ENCODE measurements around the gene ZBTB4. TPM values are rescaled to one million over a fixed set of nuclear protein-coding genes. Genes with fewer than 3 reads are reported as not detected.

Gene ZBTB4
- total and polyA plus RNA-seq, 9 of the 15 experiments (the other 6 are each of a cell fraction or from before 2014, with no cell fraction given), result 0.92 to 6.9 (median 3.3) TPM

DNA sequence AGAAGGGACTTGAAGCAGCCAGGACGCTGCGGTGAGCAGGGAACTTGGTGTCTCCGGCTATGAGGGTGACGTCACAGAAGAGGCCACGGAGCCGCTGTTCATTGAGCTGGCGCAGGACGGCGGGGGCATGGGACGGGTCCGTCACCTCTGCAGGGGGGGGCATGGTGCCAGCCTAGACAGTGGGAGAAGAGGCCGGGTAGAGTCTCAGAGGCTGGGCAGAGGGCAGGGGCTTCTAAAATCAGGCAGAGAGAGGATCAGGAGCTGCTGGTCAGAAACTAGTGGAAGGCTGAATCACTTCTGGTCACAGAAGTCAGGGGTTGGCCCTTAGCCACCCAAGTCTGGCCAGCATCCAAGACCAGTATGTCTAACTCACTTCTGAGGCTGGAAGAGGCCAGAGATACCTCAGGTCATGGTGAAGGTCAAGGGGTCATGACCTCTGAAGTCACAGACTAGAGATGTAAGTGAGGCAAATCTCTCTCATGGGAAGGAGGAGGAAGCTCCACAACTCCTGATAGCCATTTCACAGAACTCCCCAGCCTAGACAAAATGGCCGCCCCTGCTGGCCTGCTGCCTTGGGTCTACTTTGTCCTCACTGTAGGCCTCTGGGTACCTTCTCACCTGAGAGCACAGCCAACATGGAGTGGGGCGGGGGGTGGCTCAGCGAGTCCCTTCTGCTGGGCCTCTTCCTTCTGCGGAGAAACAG is 12.6 kb downstream of the ZBTB4 start (continued):
- TF ChIP-seq, protein P1, sequence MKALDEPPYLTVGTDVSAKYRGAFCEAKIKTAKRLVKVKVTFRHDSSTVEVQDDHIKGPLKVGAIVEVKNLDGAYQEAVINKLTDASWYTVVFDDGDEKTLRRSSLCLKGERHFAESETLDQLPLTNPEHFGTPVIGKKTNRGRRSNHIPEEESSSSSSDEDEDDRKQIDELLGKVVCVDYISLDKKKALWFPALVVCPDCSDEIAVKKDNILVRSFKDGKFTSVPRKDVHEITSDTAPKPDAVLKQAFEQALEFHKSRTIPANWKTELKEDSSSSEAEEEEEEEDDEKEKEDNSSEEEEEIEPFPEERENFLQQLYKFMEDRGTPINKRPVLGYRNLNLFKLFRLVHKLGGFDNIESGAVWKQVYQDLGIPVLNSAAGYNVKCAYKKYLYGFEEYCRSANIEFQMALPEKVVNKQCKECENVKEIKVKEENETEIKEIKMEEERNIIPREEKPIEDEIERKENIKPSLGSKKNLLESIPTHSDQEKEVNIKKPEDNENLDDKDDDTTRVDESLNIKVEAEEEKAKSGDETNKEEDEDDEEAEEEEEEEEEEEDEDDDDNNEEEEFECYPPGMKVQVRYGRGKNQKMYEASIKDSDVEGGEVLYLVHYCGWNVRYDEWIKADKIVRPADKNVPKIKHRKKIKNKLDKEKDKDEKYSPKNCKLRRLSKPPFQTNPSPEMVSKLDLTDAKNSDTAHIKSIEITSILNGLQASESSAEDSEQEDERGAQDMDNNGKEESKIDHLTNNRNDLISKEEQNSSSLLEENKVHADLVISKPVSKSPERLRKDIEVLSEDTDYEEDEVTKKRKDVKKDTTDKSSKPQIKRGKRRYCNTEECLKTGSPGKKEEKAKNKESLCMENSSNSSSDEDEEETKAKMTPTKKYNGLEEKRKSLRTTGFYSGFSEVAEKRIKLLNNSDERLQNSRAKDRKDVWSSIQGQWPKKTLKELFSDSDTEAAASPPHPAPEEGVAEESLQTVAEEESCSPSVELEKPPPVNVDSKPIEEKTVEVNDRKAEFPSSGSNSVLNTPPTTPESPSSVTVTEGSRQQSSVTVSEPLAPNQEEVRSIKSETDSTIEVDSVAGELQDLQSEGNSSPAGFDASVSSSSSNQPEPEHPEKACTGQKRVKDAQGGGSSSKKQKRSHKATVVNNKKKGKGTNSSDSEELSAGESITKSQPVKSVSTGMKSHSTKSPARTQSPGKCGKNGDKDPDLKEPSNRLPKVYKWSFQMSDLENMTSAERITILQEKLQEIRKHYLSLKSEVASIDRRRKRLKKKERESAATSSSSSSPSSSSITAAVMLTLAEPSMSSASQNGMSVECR (CRISPR knock-in tag; IDR thresholded peaks at IDR 0.05), result no peak
- no peak for TF ChIP-seq NFATC3 (IDR thresholded peaks at IDR 0.05)
- no peak for TF ChIP-seq ELF2 (CRISPR knock-in tag; IDR thresholded peaks at IDR 0.05)
- no peak for TF ChIP-seq TCF7 (IDR thresholded peaks at IDR 0.05; ENCODE audit: borderline replicate concordance)
- TF ChIP-seq NR2F6 (CRISPR knock-in tag; IDR thresholded peaks at IDR 0.05), result no peak
- TF ChIP-seq, protein P2, sequence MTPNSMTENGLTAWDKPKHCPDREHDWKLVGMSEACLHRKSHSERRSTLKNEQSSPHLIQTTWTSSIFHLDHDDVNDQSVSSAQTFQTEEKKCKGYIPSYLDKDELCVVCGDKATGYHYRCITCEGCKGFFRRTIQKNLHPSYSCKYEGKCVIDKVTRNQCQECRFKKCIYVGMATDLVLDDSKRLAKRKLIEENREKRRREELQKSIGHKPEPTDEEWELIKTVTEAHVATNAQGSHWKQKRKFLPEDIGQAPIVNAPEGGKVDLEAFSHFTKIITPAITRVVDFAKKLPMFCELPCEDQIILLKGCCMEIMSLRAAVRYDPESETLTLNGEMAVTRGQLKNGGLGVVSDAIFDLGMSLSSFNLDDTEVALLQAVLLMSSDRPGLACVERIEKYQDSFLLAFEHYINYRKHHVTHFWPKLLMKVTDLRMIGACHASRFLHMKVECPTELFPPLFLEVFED (CRISPR knock-in tag; conservative IDR thresholded peaks at IDR 0.05), result no peak
- TF ChIP-seq TRIM24 (IDR thresholded peaks at IDR 0.05), result no peak; a peak in 1 of 4 replicates
- TF ChIP-seq, protein P3, sequence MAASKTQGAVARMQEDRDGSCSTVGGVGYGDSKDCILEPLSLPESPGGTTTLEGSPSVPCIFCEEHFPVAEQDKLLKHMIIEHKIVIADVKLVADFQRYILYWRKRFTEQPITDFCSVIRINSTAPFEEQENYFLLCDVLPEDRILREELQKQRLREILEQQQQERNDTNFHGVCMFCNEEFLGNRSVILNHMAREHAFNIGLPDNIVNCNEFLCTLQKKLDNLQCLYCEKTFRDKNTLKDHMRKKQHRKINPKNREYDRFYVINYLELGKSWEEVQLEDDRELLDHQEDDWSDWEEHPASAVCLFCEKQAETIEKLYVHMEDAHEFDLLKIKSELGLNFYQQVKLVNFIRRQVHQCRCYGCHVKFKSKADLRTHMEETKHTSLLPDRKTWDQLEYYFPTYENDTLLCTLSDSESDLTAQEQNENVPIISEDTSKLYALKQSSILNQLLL (CRISPR knock-in tag; IDR thresholded peaks at IDR 0.05; ENCODE audit: borderline replicate concordance), result no peak
- TF ChIP-seq, protein P4, sequence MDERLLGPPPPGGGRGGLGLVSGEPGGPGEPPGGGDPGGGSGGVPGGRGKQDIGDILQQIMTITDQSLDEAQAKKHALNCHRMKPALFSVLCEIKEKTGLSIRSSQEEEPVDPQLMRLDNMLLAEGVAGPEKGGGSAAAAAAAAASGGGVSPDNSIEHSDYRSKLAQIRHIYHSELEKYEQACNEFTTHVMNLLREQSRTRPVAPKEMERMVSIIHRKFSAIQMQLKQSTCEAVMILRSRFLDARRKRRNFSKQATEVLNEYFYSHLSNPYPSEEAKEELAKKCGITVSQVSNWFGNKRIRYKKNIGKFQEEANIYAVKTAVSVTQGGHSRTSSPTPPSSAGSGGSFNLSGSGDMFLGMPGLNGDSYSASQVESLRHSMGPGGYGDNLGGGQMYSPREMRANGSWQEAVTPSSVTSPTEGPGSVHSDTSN (CRISPR knock-in tag; IDR thresholded peaks at IDR 0.05; ENCODE audit: low read depth), result no peak
- TF ChIP-seq, protein P4 (tag; conservative IDR thresholded peaks at IDR 0.05; ENCODE audit: low read depth), result no peak
- TF ChIP-seq ARHGAP35 (IDR thresholded peaks at IDR 0.05; ENCODE audit: partially characterized antibody), result no peak
- TF ChIP-seq NCOA1 (IDR thresholded peaks at IDR 0.05; ENCODE audit: low read depth), result no peak
- TF ChIP-seq IFI16 (CRISPR knock-in tag; IDR thresholded peaks at IDR 0.05), result no peak
- no peak for TF ChIP-seq ARNT (IDR thresholded peaks at IDR 0.05)
- TF ChIP-seq ZC3H11A (IDR thresholded peaks at IDR 0.05; ENCODE audit: low read depth, low read length), result peak; percentile 79; the same call in 1 of the 2 replicates
- TF ChIP-seq, protein P5, sequence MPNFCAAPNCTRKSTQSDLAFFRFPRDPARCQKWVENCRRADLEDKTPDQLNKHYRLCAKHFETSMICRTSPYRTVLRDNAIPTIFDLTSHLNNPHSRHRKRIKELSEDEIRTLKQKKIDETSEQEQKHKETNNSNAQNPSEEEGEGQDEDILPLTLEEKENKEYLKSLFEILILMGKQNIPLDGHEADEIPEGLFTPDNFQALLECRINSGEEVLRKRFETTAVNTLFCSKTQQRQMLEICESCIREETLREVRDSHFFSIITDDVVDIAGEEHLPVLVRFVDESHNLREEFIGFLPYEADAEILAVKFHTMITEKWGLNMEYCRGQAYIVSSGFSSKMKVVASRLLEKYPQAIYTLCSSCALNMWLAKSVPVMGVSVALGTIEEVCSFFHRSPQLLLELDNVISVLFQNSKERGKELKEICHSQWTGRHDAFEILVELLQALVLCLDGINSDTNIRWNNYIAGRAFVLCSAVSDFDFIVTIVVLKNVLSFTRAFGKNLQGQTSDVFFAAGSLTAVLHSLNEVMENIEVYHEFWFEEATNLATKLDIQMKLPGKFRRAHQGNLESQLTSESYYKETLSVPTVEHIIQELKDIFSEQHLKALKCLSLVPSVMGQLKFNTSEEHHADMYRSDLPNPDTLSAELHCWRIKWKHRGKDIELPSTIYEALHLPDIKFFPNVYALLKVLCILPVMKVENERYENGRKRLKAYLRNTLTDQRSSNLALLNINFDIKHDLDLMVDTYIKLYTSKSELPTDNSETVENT (CRISPR knock-in tag; IDR thresholded peaks at IDR 0.05), result no peak
- no peak for TF ChIP-seq GTF2F1 (IDR thresholded peaks at IDR 0.05; ENCODE audit: low read depth, low read length)
